Measurements from ENCODE around the gene LARP4B.

- TF ChIP-seq POLR2A (IDR thresholded peaks at IDR 0.05; ENCODE audit: low read length) (no peak), GATA1 (IDR thresholded peaks at IDR 0.05; ENCODE audit: low read depth, low read length) (no peak)
Measured at GRCh38 chr10:974785-975074, 43.2 kb upstream of the LARP4B start.

Measured in erythroblast (primary cell).